Tibial artery (tissue), 4 donors: ENCODE results near the gene SARM1.
A peak's percentile ranks its signal among the peaks of the same experiment; 100 is the strongest.

Experiments
- DNase-seq, 2 donors: peaks; one replicate each; pipeline ENCODE4 v3.0.0-alpha.2; 2019
- H3K27ac ChIP-seq, 2 donors: fragments of 200-600 bp; sonication (generic) in 1 of 2; 1 replicate in 1 of 2; 2 replicates in 1 of 2; pipeline ENCODE4 v1.5.1; 2018 to 2019; ENCODE audit warnings: mild to moderate bottlenecking in 1 of 2
- H3K27me3 ChIP-seq, 2 donors: fragments of 200-600 bp; sonication (generic) in 1 of 2; one replicate each; pipeline versions ENCODE4 v1.5.1 to v1.6.0; 2016 to 2019
- H3K36me3 ChIP-seq, 3 donors: fragments of 200-600 bp; sonication (generic) in 2 of 3; one replicate each; pipeline ENCODE4 v1.5.1; 2016 to 2019; ENCODE audit warnings: mild to moderate bottlenecking in 2 of 3
- H3K4me1 ChIP-seq, 4 donors: fragments of 200-600 bp; sonication (generic) in 2 of 4; 1 replicate in 3 of 4; 2 replicates in 1 of 4; pipeline ENCODE4 v1.5.1; 2016 to 2019
- H3K4me3 ChIP-seq, 2 donors: fragments of 200-600 bp; sonication (generic) in 1 of 2; 1 replicate in 1 of 2; 2 replicates in 1 of 2; pipeline ENCODE4 v1.5.1; 2018 to 2019; ENCODE audit warnings: mild to moderate bottlenecking in 2 of 2
- H3K9me3 ChIP-seq, 3 donors: fragments of 200-600 bp; sonication (generic) in 1 of 3; one replicate each; pipeline ENCODE4 v1.5.1; 2016 to 2019
- CTCF ChIP-seq, 2 experiments: fragments of 200-600 bp in 1 of 2; fragments of 450-650 bp in 1 of 2; IDR thresholded peaks; one replicate each; pipeline ENCODE4 v1.5.1; 2017 to 2019; ENCODE audit warnings: antibody characterized with exemption in 2 of 2, mild to moderate bottlenecking in 1 of 2, moderate library complexity in 1 of 2
- intact Hi-C: fragments of 100-400 bp; cut with DNase I; formaldehyde crosslinking; loops from one replicate; pipeline ENCODE4 v1.15.0; 2023; ENCODE audit warnings: low total_unique reads

SARM1 gene

DNA sequence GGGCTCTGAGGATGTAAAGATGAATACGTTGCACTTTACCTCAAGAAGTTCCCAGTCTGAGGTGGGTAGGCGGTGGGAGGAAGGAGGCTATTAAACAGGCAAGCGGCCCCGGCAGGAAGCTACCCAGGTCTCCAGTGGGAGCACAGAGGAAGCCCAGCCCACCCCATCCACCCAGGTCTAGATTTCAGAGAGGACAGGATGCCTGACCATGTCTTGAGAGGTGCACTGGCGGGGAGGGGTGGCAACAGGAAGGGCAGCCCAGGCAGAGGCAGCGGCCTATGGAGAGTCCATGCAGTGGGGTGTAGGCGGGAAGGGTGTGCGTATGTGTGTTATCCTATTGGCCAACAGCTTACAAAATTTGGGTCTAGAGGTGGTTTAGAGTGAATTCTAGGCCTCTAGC is 13.9 kb downstream of the SARM1 start:
- no peaks in the 10 kb centered on the region for H3K9me3 ChIP-seq
- no peak for DNase-seq
- intact Hi-C loops: no loop called here
- peaks cover 22 to 71% (median 35%) of the 10 kb centered on the region in 3 donors for H3K36me3 ChIP-seq
- H3K4me3 ChIP-seq: peak overlapping the region; percentile 40 to 51
- H3K27me3 ChIP-seq: no peaks in the 10 kb centered on the region
- no peak overlapping the region for H3K27ac ChIP-seq
- peaks cover 0 to 4% (median 0%) of the 10 kb centered on the region in 4 donors for H3K4me1 ChIP-seq
- TF ChIP-seq CTCF (IDR thresholded peaks at IDR 0.05): no peak

- intact Hi-C loops: no loop called here
- Histone ChIP-seq H3K36me3 (peaks cover 32 to 79% (median 45%) of the 10 kb centered on the region in 3 donors), H3K4me3 (no peak overlapping the region), H3K27me3 (no peaks in the 10 kb centered on the region), H3K27ac (no peak overlapping the region), H3K4me1 (peaks cover 0 to 4% (median 0%) of the 10 kb centered on the region in 4 donors), H3K9me3 (no peaks in the 10 kb centered on the region)
- no peak for TF ChIP-seq CTCF (IDR thresholded peaks at IDR 0.05)
- DNase-seq: no peak
Measured at GRCh38 chr17:28386391-28386790, 14.9 kb downstream of the SARM1 start.

DNA sequence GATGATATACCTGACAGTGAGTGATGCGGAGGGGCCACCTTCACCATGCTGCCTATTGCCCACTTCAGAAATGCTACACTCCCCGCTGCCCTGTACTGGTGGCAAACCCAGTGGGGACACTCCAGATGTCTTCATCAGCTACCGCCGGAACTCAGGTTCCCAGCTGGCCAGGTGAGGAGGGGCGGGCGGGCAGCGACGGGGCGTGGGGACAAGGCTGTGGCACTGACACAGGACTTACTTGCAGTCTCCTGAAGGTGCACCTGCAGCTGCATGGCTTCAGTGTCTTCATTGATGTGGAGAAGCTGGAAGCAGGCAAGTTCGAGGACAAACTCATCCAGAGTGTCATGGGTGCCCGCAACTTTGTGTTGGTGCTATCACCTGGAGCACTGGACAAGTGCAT is 16.6 kb downstream of the SARM1 start:
- intact Hi-C loops: no loop called here
- DNase-seq: no peak

GRCh38 chr17:28390141-28390540 is 18.6 kb downstream of the SARM1 start:
- intact Hi-C loops: no loop called here
- TF ChIP-seq CTCF (IDR thresholded peaks at IDR 0.05): no peak

More for the DNA sequence above, 16.6 kb downstream of the SARM1 start:
- H3K27ac ChIP-seq: no peak overlapping the region
- H3K4me3 ChIP-seq: no peak overlapping the region
- TF ChIP-seq CTCF (IDR thresholded peaks at IDR 0.05): no peak
- no peaks in the 10 kb centered on the region for H3K27me3 ChIP-seq
- peaks cover 0 to 4% (median 0%) of the 10 kb centered on the region in 4 donors for H3K4me1 ChIP-seq
- peaks cover 37 to 80% (median 59%) of the 10 kb centered on the region in 3 donors for H3K36me3 ChIP-seq
- no peaks in the 10 kb centered on the region for H3K9me3 ChIP-seq

DNA sequence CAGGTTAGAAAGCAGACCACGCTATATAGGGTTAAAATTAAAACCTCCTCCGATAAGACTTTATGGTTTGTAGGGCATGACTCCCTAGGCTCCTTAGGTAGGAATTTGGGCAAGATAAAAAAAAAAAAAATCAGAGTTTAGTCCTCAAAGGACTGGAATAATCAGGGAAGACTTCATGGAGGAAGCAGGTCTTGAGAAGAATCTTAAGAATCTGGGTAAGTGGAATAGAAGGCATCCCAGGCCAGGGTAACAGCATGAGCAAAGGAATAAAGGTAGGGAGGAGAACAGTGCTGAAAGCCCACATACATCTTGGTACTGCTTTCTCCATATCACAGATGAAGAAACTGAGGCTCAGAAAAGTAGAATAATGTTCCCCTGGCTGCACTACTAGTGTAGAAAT is 19.1 kb downstream of the SARM1 start:
- H3K4me3 ChIP-seq: no peak overlapping the region
- H3K4me1 ChIP-seq: peaks cover 0 to under 1% (median 0%) of the 10 kb centered on the region in 4 donors
- intact Hi-C loops: no loop called here
- H3K27me3 ChIP-seq: no peaks in the 10 kb centered on the region
- peaks cover 47 to 81% (median 66%) of the 10 kb centered on the region in 3 donors for H3K36me3 ChIP-seq
- no peak for TF ChIP-seq CTCF (IDR thresholded peaks at IDR 0.05)
- no peak for DNase-seq
- H3K9me3 ChIP-seq: no peaks in the 10 kb centered on the region
- no peak overlapping the region for H3K27ac ChIP-seq

More at GRCh38 chr17:28390141-28390540, 18.6 kb downstream of the SARM1 start:
- Histone ChIP-seq H3K4me1 (peaks cover 0 to 4% (median 0%) of the 10 kb centered on the region in 4 donors), H3K27ac (no peak overlapping the region), H3K27me3 (no peaks in the 10 kb centered on the region), H3K4me3 (no peak overlapping the region), H3K9me3 (no peaks in the 10 kb centered on the region), H3K36me3 (peaks cover 46 to 81% (median 64%) of the 10 kb centered on the region in 3 donors)
- no peak for DNase-seq

DNA sequence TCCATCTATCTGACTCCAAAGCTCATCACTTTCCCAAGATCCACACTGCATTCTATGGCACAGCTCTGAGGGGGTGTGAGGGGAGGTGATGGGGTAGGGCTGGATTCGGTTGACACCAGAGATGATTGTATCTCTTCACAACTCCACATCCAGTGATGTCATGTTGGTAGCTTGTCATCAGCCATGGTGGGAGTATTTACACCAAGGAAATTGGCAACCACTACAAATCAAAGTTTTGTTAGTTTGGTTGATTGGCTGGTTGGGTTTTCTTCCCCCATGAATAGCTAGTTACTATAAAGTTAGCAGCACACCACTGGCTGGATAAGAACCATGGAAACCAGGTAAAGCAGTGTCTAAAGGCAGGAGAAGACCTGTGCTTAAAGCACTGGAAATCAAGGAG is 19.5 kb downstream of the SARM1 start:
- intact Hi-C loops: no loop called here
- peaks cover 51 to 85% (median 70%) of the 10 kb centered on the region in 3 donors for H3K36me3 ChIP-seq
- H3K9me3 ChIP-seq: no peaks in the 10 kb centered on the region
- no peak overlapping the region for H3K4me3 ChIP-seq
- H3K4me1 ChIP-seq: no peaks in the 10 kb centered on the region
- no peak for DNase-seq
- TF ChIP-seq CTCF (IDR thresholded peaks at IDR 0.05): no peak
- no peak overlapping the region for H3K27ac ChIP-seq
- H3K27me3 ChIP-seq: no peaks in the 10 kb centered on the region
